HL-60 (cell line): ENCODE measurements around the gene TMEM213.

Source experiments
- DNase-seq, 2 experiments: peaks; one replicate each; pipeline ENCODE4 v3.0.0-alpha.2; 2010 to 2020; ENCODE audit warnings: low read depth in 1 of 2, low spot score in 1 of 2
- H3K27ac ChIP-seq: fragments of 250-450 bp; sonication (Bioruptor Pico); replicated peaks from 2 replicates; pipeline ENCODE4 v1.5.1; 2020; ENCODE audit warnings: mild to moderate bottlenecking, moderate library complexity
- H3K27me3 ChIP-seq: fragments of 250-450 bp; sonication (Bioruptor Pico); 2 replicates; pipeline ENCODE4 v1.5.1; 2021; ENCODE audit warnings: mild to moderate bottlenecking, moderate library complexity; ENCODE audit not compliant: insufficient read depth, poor library complexity, severe bottlenecking
- H3K4me3 ChIP-seq: replicated peaks from 2 replicates; pipeline ENCODE4 v1.5.1; 2011; ENCODE audit warnings: mild to moderate bottlenecking, control low read depth, low read length; ENCODE audit not compliant: insufficient read depth
- CTCF ChIP-seq: IDR thresholded peaks from one replicate; pipeline ENCODE4 v1.5.1; 2011; ENCODE audit warnings: low read length, control low read depth, inconsistent platforms; ENCODE audit not compliant: insufficient read depth
- GABPA ChIP-seq: IDR thresholded peaks from 2 replicates; pipeline ENCODE4 v1.6.1; 2012; ENCODE audit warnings: low read depth
- POLR2AphosphoS5 ChIP-seq: IDR thresholded peaks from 2 replicates; pipeline ENCODE4 v1.6.1; 2012; ENCODE audit warnings: low read depth
- REST ChIP-seq: IDR thresholded peaks from 2 replicates; pipeline ENCODE4 v1.6.1; 2012; ENCODE audit warnings: low read depth; ENCODE audit not compliant: insufficient replicate concordance
- SPI1 ChIP-seq: IDR thresholded peaks from 2 replicates; pipeline ENCODE4 v1.6.1; 2012; ENCODE audit warnings: low read depth, mild to moderate bottlenecking, borderline replicate concordance
- long read RNA-seq: library from polyadenylated mRNA; unstranded; transcript quantifications from one replicate; pipeline ENCODE4 v2.0.0, GENCODE V29; 2020

TMEM213 gene
- long read RNA-seq: 0 reads

GRCh38 chr7:138797715-138798320 is at the start of gene TMEM213, which contains the start of gene ATP6V0A4:
Gene TMEM213 (plus strand): TSS chr7:138797994. CDS start chr7:138798105, 111 bp downstream.
Gene ATP6V0A4 (minus strand): TSS chr7:138798196. CDS start chr7:138771247, 26,949 bp downstream.
- Histone ChIP-seq H3K27ac (no peak within 1 kb of the TSS), H3K27me3 (no peaks in the 10 kb centered on the region), H3K4me3 (no peak within 1 kb of the TSS)
- no peak for TF ChIP-seq POLR2AphosphoS5
- no peak for TF ChIP-seq CTCF
- no peak for TF ChIP-seq SPI1
- TF ChIP-seq REST: no peak
- TF ChIP-seq GABPA: no peak
- DNase-seq: no peak

GRCh38 chr7:138748666-138749065 is 49.1 kb upstream of the TMEM213 start:
- no peaks in the 10 kb centered on the region for H3K27me3 ChIP-seq
- DNase-seq: no peak
- H3K27ac ChIP-seq: no peak overlapping the region
- TF ChIP-seq CTCF: no peak
- no peak for TF ChIP-seq POLR2AphosphoS5
- no peak for TF ChIP-seq GABPA
- TF ChIP-seq SPI1: no peak
- no peak for TF ChIP-seq REST
- H3K4me3 ChIP-seq: no peak overlapping the region

- Histone ChIP-seq H3K27me3 (no peaks in the 10 kb centered on the region), H3K27ac (no peak overlapping the region), H3K4me3 (no peak overlapping the region)
- DNase-seq: no peak
- TF ChIP-seq CTCF (no peak), SPI1 (no peak), GABPA (no peak), POLR2AphosphoS5 (no peak), REST (no peak)
Observed at GRCh38 chr7:138749960-138750359, 47.8 kb upstream of the TMEM213 start.
